ENCODE measurements around the gene METAP1D.

Gene METAP1D

GRCh38 chr2:172031536-172031935 is 31.8 kb downstream of the METAP1D start:
- TF ChIP-seq, protein P1, sequence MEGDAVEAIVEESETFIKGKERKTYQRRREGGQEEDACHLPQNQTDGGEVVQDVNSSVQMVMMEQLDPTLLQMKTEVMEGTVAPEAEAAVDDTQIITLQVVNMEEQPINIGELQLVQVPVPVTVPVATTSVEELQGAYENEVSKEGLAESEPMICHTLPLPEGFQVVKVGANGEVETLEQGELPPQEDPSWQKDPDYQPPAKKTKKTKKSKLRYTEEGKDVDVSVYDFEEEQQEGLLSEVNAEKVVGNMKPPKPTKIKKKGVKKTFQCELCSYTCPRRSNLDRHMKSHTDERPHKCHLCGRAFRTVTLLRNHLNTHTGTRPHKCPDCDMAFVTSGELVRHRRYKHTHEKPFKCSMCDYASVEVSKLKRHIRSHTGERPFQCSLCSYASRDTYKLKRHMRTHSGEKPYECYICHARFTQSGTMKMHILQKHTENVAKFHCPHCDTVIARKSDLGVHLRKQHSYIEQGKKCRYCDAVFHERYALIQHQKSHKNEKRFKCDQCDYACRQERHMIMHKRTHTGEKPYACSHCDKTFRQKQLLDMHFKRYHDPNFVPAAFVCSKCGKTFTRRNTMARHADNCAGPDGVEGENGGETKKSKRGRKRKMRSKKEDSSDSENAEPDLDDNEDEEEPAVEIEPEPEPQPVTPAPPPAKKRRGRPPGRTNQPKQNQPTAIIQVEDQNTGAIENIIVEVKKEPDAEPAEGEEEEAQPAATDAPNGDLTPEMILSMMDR (IDR thresholded peaks at IDR 0.05) = no peak
- no peak overlapping the region for H3K27ac ChIP-seq
- no peaks in the 10 kb centered on the region for H3K9me3 ChIP-seq
- DNase-seq = no peak
- H3K27me3 ChIP-seq = no peaks in the 10 kb centered on the region
- intact Hi-C loops (cut with DNase I; ENCODE audit: low total_unique reads) = no loop called here
- H3K4me3 ChIP-seq = no peak overlapping the region
- no peaks in the 10 kb centered on the region for H3K36me3 ChIP-seq
- no peaks in the 10 kb centered on the region for H3K4me1 ChIP-seq

DNA sequence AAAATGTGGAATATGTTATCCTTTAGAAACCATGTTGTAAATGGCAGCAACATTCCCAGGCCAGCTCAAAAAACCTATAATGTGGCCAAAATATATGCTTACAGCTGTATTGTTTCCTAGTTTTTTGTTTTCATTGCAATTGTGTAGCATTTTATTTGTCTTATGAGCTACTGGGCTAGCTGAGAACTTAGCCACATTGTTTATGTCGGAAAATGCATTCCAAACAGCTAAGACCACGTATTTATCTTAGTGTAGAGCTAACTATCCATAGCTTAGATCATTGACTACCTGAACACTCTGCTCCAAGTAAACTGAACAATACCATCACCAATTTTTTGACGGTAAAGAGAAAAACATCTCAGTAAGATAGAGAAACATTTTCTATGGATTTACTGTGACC is 38.4 kb downstream of the METAP1D start:
- intact Hi-C loops (cut with DNase I; ENCODE audit: low total_unique reads) = no loop called here
- no peak for DNase-seq
- Histone ChIP-seq H3K4me1 (no peaks in the 10 kb centered on the region), H3K27ac (no peak overlapping the region), H3K4me3 (no peak overlapping the region), H3K36me3 (no peaks in the 10 kb centered on the region), H3K9me3 (no peaks in the 10 kb centered on the region), H3K27me3 (no peaks in the 10 kb centered on the region)
- TF ChIP-seq, protein P1 (IDR thresholded peaks at IDR 0.05) = no peak

- no peak overlapping the region for H3K4me3 ChIP-seq
- DNase-seq = no peak
- no peaks in the 10 kb centered on the region for H3K27me3 ChIP-seq
- no peak overlapping the region for H3K27ac ChIP-seq
- TF ChIP-seq, protein P1 (IDR thresholded peaks at IDR 0.05) = no peak
- intact Hi-C loops (cut with DNase I; ENCODE audit: low total_unique reads) = no loop called here
- no peaks in the 10 kb centered on the region for H3K36me3 ChIP-seq
- H3K4me1 ChIP-seq = no peaks in the 10 kb centered on the region
- no peaks in the 10 kb centered on the region for H3K9me3 ChIP-seq
These were observed 38.9 kb downstream of the METAP1D start for GRCh38 chr2:172038604-172039003.

DNA sequence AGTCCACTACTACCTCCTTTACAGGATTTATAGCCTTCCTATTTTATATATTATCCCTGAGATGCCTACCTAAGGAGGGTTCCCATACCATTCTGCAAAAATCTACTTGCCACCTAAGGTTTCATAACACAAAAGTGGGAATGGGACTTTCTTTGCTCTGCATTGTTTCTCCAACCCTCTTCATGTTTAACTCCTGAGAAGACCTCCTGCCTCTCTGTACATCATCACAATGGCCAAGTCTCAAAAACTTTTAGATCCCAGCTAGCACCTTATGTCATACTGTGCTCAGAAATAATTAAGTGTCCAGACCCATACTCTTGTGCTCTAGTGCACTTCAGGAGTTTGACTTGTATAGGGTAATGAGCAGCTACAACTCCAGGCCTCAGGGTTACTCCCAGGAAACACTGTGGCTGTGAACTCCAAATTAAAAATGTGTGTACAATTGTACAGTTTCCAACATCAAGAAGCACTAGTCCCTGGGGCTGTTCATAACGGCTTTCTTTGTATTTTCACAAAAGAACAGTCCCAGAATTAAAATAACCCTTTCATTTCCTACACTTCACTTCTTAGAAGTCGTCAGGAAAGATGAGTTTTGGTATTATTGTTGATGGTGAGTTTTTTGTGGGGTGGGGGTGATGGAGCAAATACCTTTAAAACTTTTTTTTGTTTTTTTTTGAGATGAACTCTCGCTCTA is 39.4 kb downstream of the METAP1D start:
- H3K36me3 ChIP-seq = no peaks in the 10 kb centered on the region
- no peak overlapping the region for H3K4me3 ChIP-seq
- intact Hi-C loops (cut with DNase I; ENCODE audit: low total_unique reads) = no loop called here
- no peak for DNase-seq
- H3K9me3 ChIP-seq = no peaks in the 10 kb centered on the region
- TF ChIP-seq, protein P1 (IDR thresholded peaks at IDR 0.05) = no peak
- no peaks in the 10 kb centered on the region for H3K4me1 ChIP-seq
- H3K27me3 ChIP-seq = no peaks in the 10 kb centered on the region
- no peak overlapping the region for H3K27ac ChIP-seq

DNA sequence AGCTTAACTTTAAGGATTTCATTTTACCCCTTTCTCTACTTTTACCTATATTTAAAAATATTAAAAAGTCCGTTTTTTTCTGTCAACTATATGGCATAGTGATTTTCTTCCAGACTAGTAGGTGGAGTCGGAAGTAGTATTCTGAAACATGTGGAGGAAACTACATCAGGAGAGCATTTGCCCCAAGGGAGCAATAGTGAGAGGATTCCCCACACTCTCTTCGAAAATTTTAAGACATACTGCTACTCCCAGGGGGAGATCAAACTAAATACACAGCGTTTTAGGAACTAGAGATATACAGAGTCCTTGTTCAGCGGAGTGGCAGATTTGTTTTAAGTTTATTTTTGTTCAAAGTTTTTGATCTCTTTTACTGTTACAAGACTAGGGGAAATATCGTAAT is 40.6 kb downstream of the METAP1D start:
- DNase-seq = no peak
- no peaks in the 10 kb centered on the region for H3K4me1 ChIP-seq
- no peaks in the 10 kb centered on the region for H3K36me3 ChIP-seq
- TF ChIP-seq, protein P1 (IDR thresholded peaks at IDR 0.05) = no peak
- no peak overlapping the region for H3K4me3 ChIP-seq
- intact Hi-C loops (cut with DNase I; ENCODE audit: low total_unique reads) = no loop called here
- no peaks in the 10 kb centered on the region for H3K9me3 ChIP-seq
- H3K27me3 ChIP-seq = no peaks in the 10 kb centered on the region
- H3K27ac ChIP-seq = no peak overlapping the region
